Measurements from ENCODE around the gene PYGM. TPM values are rescaled to one million over a fixed set of nuclear protein-coding genes. Genes with fewer than 3 reads are reported as not detected.

PYGM gene
- total RNA-seq, 2 experiments from 2014 or later = 2.2 TPM

GRCh38 chr11:64793271-64794160 is 33.7 kb upstream of the PYGM start:
- no peaks in the 10 kb centered on the region for H3K79me2 ChIP-seq (ENCODE audit: insufficient read depth, low read depth, low read length)
- H4K20me1 ChIP-seq (ENCODE audit: insufficient read depth, low read length) = no peaks in the 10 kb centered on the region
- peaks cover 68% of the 10 kb centered on the region for H3K36me3 ChIP-seq (ENCODE audit: insufficient read depth, low read length)
- no peak for DNase-seq (ENCODE audit: low spot score)
- H3K4me2 ChIP-seq (ENCODE audit: low read length) = no peak overlapping the region
- H2AFZ ChIP-seq (ENCODE audit: low read length) = no peak overlapping the region
- no peak overlapping the region for H3K27ac ChIP-seq (ENCODE audit: low read depth, low read length, poor library complexity, severe bottlenecking)
- BruUV-seq (replicated peaks) = no TSS peak
- intact Hi-C loops (cut with micrococcal nuclease; ENCODE audit: unreplicated experiment) = no loop called here
- ChIA-PET POLR2A (interaction anchor here (0.6 kb wide), 1 partner anchor 15 kb away, joined by 3 read pairs; the partner anchor contains the start of gene SF1), CTCF (ENCODE audit: unreplicated experiment) (interaction anchor here (0.5 kb wide), 1 partner anchor 8 kb away, joined by 4 read pairs; no protein-coding TSS in a partner anchor)
- no peaks in the 10 kb centered on the region for H3K4me1 ChIP-seq (ENCODE audit: insufficient read depth, low read length, poor library complexity, severe bottlenecking)
- H3K9me3 ChIP-seq (ENCODE audit: low read length) = no peaks in the 10 kb centered on the region
- TF ChIP-seq CTCF (conservative IDR thresholded peaks at IDR 0.05; ENCODE audit: low read length) (no peak), EZH2phosphoT487 (IDR thresholded peaks at IDR 0.05; ENCODE audit: borderline replicate concordance, low read depth, low read length) (no peak)
- H3K4me3 ChIP-seq (ENCODE audit: low read depth, low read length, poor library complexity, severe bottlenecking) = no peak overlapping the region
- H3K9me2 ChIP-seq (ENCODE audit: insufficient read depth, low read length) = no peaks in the 10 kb centered on the region

- intact Hi-C loops (cut with micrococcal nuclease; ENCODE audit: unreplicated experiment) = no loop called here
- CTCF ChIA-PET (ENCODE audit: unreplicated experiment) = no interaction called here
- no TSS peak for BruUV-seq (replicated peaks)
- no peak overlapping the region for H3K27ac ChIP-seq (ENCODE audit: low read depth, low read length, poor library complexity, severe bottlenecking)
- H3K4me2 ChIP-seq (ENCODE audit: low read length) = no peak overlapping the region
- H3K4me3 ChIP-seq (ENCODE audit: low read depth, low read length, poor library complexity, severe bottlenecking) = no peak overlapping the region
- H3K79me2 ChIP-seq (ENCODE audit: insufficient read depth, low read depth, low read length) = no peaks in the 10 kb centered on the region
- H2AFZ ChIP-seq (ENCODE audit: low read length) = no peak overlapping the region
- H3K9me3 ChIP-seq (ENCODE audit: low read length) = no peaks in the 10 kb centered on the region
- no peaks in the 10 kb centered on the region for H3K9me2 ChIP-seq (ENCODE audit: insufficient read depth, low read length)
- POLR2A ChIA-PET = no interaction called here
- peaks cover 71% of the 10 kb centered on the region for H3K36me3 ChIP-seq (ENCODE audit: insufficient read depth, low read length)
- no peaks in the 10 kb centered on the region for H4K20me1 ChIP-seq (ENCODE audit: insufficient read depth, low read length)
- H3K4me1 ChIP-seq (ENCODE audit: insufficient read depth, low read length, poor library complexity, severe bottlenecking) = peaks cover 5% of the 10 kb centered on the region
- no peak for TF ChIP-seq EZH2phosphoT487 (IDR thresholded peaks at IDR 0.05; ENCODE audit: borderline replicate concordance, low read depth, low read length)
- no peak for TF ChIP-seq CTCF (conservative IDR thresholded peaks at IDR 0.05; ENCODE audit: low read length)
- DNase-seq (ENCODE audit: low spot score) = no peak
Measured at GRCh38 chr11:64792482-64792881, 32.7 kb upstream of the PYGM start.

GRCh38 chr11:64791781-64792291 is 32.1 kb upstream of the PYGM start:
- H3K27ac ChIP-seq (ENCODE audit: low read depth, low read length, poor library complexity, severe bottlenecking) = no peak overlapping the region
- no peaks in the 10 kb centered on the region for H3K79me2 ChIP-seq (ENCODE audit: insufficient read depth, low read depth, low read length)
- no peak overlapping the region for H2AFZ ChIP-seq (ENCODE audit: low read length)
- no peaks in the 10 kb centered on the region for H3K9me2 ChIP-seq (ENCODE audit: insufficient read depth, low read length)
- no peak for TF ChIP-seq EZH2phosphoT487 (IDR thresholded peaks at IDR 0.05; ENCODE audit: borderline replicate concordance, low read depth, low read length)
- TF ChIP-seq CTCF (conservative IDR thresholded peaks at IDR 0.05; ENCODE audit: low read length) = no peak
- DNase-seq (ENCODE audit: low spot score) = no peak
- intact Hi-C loops (cut with micrococcal nuclease; ENCODE audit: unreplicated experiment) = no loop called here
- no peaks in the 10 kb centered on the region for H4K20me1 ChIP-seq (ENCODE audit: insufficient read depth, low read length)
- H3K9me3 ChIP-seq (ENCODE audit: low read length) = no peaks in the 10 kb centered on the region
- no peak overlapping the region for H3K4me2 ChIP-seq (ENCODE audit: low read length)
- peaks cover 69% of the 10 kb centered on the region for H3K36me3 ChIP-seq (ENCODE audit: insufficient read depth, low read length)
- ChIA-PET POLR2A (no interaction called here), CTCF (ENCODE audit: unreplicated experiment) (no interaction called here)
- no peak overlapping the region for H3K4me3 ChIP-seq (ENCODE audit: low read depth, low read length, poor library complexity, severe bottlenecking)
- BruUV-seq (replicated peaks) = no TSS peak
- peaks cover 7% of the 10 kb centered on the region for H3K4me1 ChIP-seq (ENCODE audit: insufficient read depth, low read length, poor library complexity, severe bottlenecking)

Data from OCI-LY7 (cell line).